H7 (cell line): Measurements from ENCODE around the gene ZNHIT2. TPM values are rescaled to one million over a fixed set of nuclear protein-coding genes. Genes with fewer than 3 reads are reported as not detected.
A peak's percentile ranks its signal among the peaks of the same experiment; 100 is the strongest.

ENCODE experiments used
- DNase-seq: peaks from one replicate; pipeline ENCODE4 v3.0.0; 2012
- H3K27me3 ChIP-seq: 2 replicates; pipeline ENCODE4 v1.6.0; 2011; ENCODE audit warnings: mild to moderate bottlenecking, low read length; ENCODE audit not compliant: control insufficient read depth, insufficient read depth
- H3K36me3 ChIP-seq: replicated peaks from 2 replicates; pipeline ENCODE4 v1.5.1; 2011; ENCODE audit warnings: low read length; ENCODE audit not compliant: control insufficient read depth, insufficient read depth
- H3K4me3 ChIP-seq: 2 replicates; pipeline ENCODE4 v1.5.1; 2011; ENCODE audit warnings: low read depth, mild to moderate bottlenecking, control low read depth, low read length, moderate library complexity; ENCODE audit not compliant: insufficient read depth
- total RNA-seq: library from RNA; depleted of rRNA; stranded (reverse); fragments of >200 nt; shearing (Covaris generic); gene quantifications from 2 replicates; pipeline ENCODE4 v1.2.3, GENCODE V29; 2014

Gene ZNHIT2
- total RNA-seq, 1 experiment from 2014 or later: 14.1 TPM

- Histone ChIP-seq H3K36me3 (no peaks in the 10 kb centered on the region; the same call in none of the 2 replicates), H3K27me3 (no peaks in the 10 kb centered on the region), H3K4me3 (no peak overlapping the region)
- DNase-seq: no peak
These were observed 8.9 kb downstream of the ZNHIT2 start for GRCh38 chr11:65108469-65109123.

- Histone ChIP-seq H3K27me3 (no peaks in the 10 kb centered on the region), H3K4me3 (no peak overlapping the region), H3K36me3 (no peaks in the 10 kb centered on the region; the same call in none of the 2 replicates)
- DNase-seq: peak; percentile 55
These were observed 9.6 kb downstream of the ZNHIT2 start for GRCh38 chr11:65107751-65108468.

GRCh38 chr11:65107078-65107477, 10.4 kb downstream of the ZNHIT2 start:
- Histone ChIP-seq H3K27me3 (no peaks in the 10 kb centered on the region), H3K4me3 (no peak overlapping the region), H3K36me3 (peaks cover 3% of the 10 kb centered on the region)
- no peak for DNase-seq

- Histone ChIP-seq H3K36me3 (peaks cover 3% of the 10 kb centered on the region), H3K4me3 (no peak overlapping the region), H3K27me3 (no peaks in the 10 kb centered on the region)
- no peak for DNase-seq
These were observed 12.9 kb downstream of the ZNHIT2 start for GRCh38 chr11:65104628-65105027.

GRCh38 chr11:65103476-65103875, 14.0 kb downstream of the ZNHIT2 start:
- Histone ChIP-seq H3K36me3 (peaks cover 3% of the 10 kb centered on the region; the same call in 1 of the 2 replicates), H3K4me3 (no peak overlapping the region), H3K27me3 (no peaks in the 10 kb centered on the region)
- no peak for DNase-seq

GRCh38 chr11:65102142-65103095, 15.1 kb downstream of the ZNHIT2 start:
- Histone ChIP-seq H3K36me3 (peaks cover 3% of the 10 kb centered on the region), H3K4me3 (no peak overlapping the region), H3K27me3 (no peaks in the 10 kb centered on the region)
- DNase-seq: no peak

GRCh38 chr11:65100674-65101350, 16.7 kb downstream of the ZNHIT2 start:
- no peak overlapping the region for H3K4me3 ChIP-seq
- peaks cover 3% of the 10 kb centered on the region for H3K36me3 ChIP-seq
- no peaks in the 10 kb centered on the region for H3K27me3 ChIP-seq
- no peak for DNase-seq

- Histone ChIP-seq H3K27me3 (no peaks in the 10 kb centered on the region), H3K36me3 (no peaks in the 10 kb centered on the region; the same call in none of the 2 replicates), H3K4me3 (peak overlapping the region; percentile 65; the same call in 1 of the 2 replicates)
- no peak for DNase-seq
These were observed 20.6 kb downstream of the ZNHIT2 start for GRCh38 chr11:65096926-65097325.

- Histone ChIP-seq H3K27me3 (no peaks in the 10 kb centered on the region), H3K36me3 (no peaks in the 10 kb centered on the region; the same call in none of the 2 replicates), H3K4me3 (peak within 1 kb of the TSS; percentile 65)
- peak; percentile 97 for DNase-seq
These were observed 21.3 kb downstream of the ZNHIT2 start, which contains the start of gene VPS51 for GRCh38 chr11:65095974-65096806. Gene VPS51 (plus strand): TSS chr11:65096214. CDS start chr11:65096251, 37 bp downstream.

GRCh38 chr11:65095427-65095826, 22.1 kb downstream of the ZNHIT2 start:
- DNase-seq: no peak
- Histone ChIP-seq H3K27me3 (no peaks in the 10 kb centered on the region), H3K36me3 (no peaks in the 10 kb centered on the region; the same call in none of the 2 replicates), H3K4me3 (no peak overlapping the region; the same call in 1 of the 2 replicates)

- DNase-seq: no peak
- no peak overlapping the region for H3K4me3 ChIP-seq
- peaks cover under 1% of the 10 kb centered on the region; the same call in 1 of the 2 replicates for H3K36me3 ChIP-seq
- H3K27me3 ChIP-seq: no peaks in the 10 kb centered on the region
These were observed 26.9 kb downstream of the ZNHIT2 start for GRCh38 chr11:65090628-65091027.

- no peaks in the 10 kb centered on the region for H3K27me3 ChIP-seq
- no peak overlapping the region for H3K4me3 ChIP-seq
- DNase-seq: no peak
- H3K36me3 ChIP-seq: peaks cover 1% of the 10 kb centered on the region; the same call in 1 of the 2 replicates
These were observed 27.9 kb downstream of the ZNHIT2 start for GRCh38 chr11:65089621-65090020.

GRCh38 chr11:65087827-65088226, 29.7 kb downstream of the ZNHIT2 start:
- peaks cover 1% of the 10 kb centered on the region; the same call in 1 of the 2 replicates for H3K36me3 ChIP-seq

More at GRCh38 chr11:65087827-65088226, 29.7 kb downstream of the ZNHIT2 start:
- H3K4me3 ChIP-seq: no peak overlapping the region
- no peak for DNase-seq
- no peaks in the 10 kb centered on the region for H3K27me3 ChIP-seq
